Activated T-helper 2 cell treated with anti-CD3 and anti-CD28 coated beads, Interferon-gamma antibody, Interleukin-2, Interleukin-4, amounts not matched to agents 10 μg/mL and 5 μg/mL and 100 μg/mL, durations not matched to agents 14 hours and 24 hours and 36 hours (primary cell): ENCODE results near the gene JAK2. TPM values are rescaled to one million over a fixed set of nuclear protein-coding genes. Genes with fewer than 3 reads are reported as not detected.

Source experiments
- DNase-seq: peaks from one replicate; pipeline ENCODE4 v3.0.0; 2021; ENCODE audit warnings: low spot score
- H3K27ac Mint-ChIP-seq: one replicate; pipeline ENCODE4 v1.8.0; 2021; ENCODE audit warnings: mixed read lengths
- H3K27me3 Mint-ChIP-seq: one replicate; pipeline ENCODE4 v1.8.0; 2021; ENCODE audit warnings: low read depth, mixed read lengths
- H3K36me3 Mint-ChIP-seq: one replicate; pipeline ENCODE4 v1.8.0; 2021; ENCODE audit warnings: low read depth, mixed read lengths
- H3K4me1 Mint-ChIP-seq: one replicate; pipeline ENCODE4 v1.8.0; 2021; ENCODE audit warnings: low read depth, mixed read lengths
- H3K4me3 Mint-ChIP-seq: one replicate; pipeline ENCODE4 v1.8.0; 2021; ENCODE audit warnings: low read depth, mild to moderate bottlenecking, moderate library complexity, mixed read lengths
- H3K9me3 Mint-ChIP-seq: one replicate; pipeline ENCODE4 v1.8.0; 2021; ENCODE audit warnings: mixed read lengths
- intact Hi-C: fragments of 100-400 bp; cut with micrococcal nuclease; formaldehyde crosslinking; loops from one replicate; pipeline ENCODE4 v1.15.1; 2023
- total RNA-seq: library from RNA; stranded (reverse); gene quantifications from 2 replicates; pipeline ENCODE4 v1.2.3, GENCODE V29; 2022

JAK2 gene
- total RNA-seq, 1 donor from 2014 or later = 32.3 TPM

DNA sequence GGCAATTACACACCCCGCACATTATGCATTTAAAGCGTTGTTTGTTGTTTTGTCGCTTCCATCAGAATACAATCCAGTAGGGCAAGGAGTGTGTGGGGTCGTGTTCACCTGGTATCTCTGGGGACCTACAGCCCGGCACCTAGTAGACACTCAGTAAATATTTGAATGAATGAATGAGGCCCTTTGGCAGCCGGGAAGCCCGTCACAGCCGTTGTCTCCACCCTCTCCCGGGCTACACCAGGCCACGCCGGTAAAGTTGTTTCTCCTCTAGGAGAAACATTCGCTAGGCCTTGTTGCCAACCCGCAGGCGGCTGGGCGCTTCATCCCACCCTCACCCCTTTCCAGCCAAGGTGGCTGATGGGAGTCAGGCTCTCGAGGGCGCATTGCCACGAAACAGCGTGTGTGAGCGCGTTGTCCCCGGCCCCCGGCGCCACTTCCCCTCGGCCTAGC is 876 bp upstream of the JAK2 start:
- Mint-ChIP-seq H3K9me3 (no peaks in the 10 kb centered on the region), H3K27ac (peak overlapping the region; percentile 96), H3K4me3 (no peak overlapping the region), H3K4me1 (peaks cover 51% of the 10 kb centered on the region), H3K27me3 (no peaks in the 10 kb centered on the region), H3K36me3 (peaks cover 16% of the 10 kb centered on the region)
- DNase-seq = no peak
- intact Hi-C loops = loop anchor here (2.0 to 10.0 kb wide), 7 partner anchors 13 to 1021 kb away; partner anchors contain the start of genes CD274 and RIC1

DNA sequence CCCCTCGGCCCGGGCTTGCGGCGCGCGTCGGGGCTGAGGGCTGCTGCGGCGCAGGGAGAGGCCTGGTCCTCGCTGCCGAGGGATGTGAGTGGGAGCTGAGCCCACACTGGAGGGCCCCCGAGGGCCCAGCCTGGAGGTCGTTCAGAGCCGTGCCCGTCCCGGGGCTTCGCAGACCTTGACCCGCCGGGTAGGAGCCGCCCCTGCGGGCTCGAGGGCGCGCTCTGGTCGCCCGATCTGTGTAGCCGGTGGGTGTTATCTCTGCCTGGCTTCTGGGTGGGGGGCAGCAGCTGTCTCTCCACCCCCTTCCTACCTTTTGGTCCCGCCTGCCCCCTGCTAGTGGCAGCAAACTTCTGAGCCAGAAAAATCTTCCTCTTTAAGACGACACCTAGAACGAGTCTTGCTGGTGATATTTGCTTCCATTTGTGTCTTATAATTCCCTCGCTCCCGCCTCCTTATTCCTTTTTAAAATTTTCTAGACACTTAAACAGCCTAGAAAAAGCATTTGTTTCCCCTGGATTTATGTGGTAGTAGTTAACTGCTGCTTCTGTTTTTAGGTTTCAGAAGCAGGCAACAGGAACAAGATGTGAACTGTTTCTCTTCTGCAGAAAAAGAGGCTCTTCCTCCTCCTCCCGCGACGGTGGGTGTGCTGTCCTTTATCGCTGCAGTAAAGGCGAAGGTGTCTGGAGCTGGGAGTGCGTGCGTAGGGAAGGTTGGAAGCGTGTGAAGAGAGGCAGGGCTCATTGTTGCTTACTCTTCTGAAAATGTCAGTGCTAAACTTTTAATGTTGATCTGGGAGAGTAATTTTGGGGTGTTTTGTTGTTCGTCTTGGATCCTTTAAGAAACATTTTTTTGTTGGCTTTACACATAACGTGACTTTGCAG is 554 bp downstream of the JAK2 start:
- Mint-ChIP-seq H3K9me3 (no peaks in the 10 kb centered on the region), H3K27ac (peak overlapping the region; percentile 91), H3K4me3 (no peak overlapping the region), H3K36me3 (peaks cover 16% of the 10 kb centered on the region), H3K4me1 (peaks cover 37% of the 10 kb centered on the region), H3K27me3 (no peaks in the 10 kb centered on the region)
- peak; percentile 28 for DNase-seq
- intact Hi-C loops = loop anchor here (1.0 to 10.0 kb wide), 9 partner anchors 15 to 1019 kb away; partner anchors contain the start of genes AK3, CD274, PLGRKT and RIC1

DNA sequence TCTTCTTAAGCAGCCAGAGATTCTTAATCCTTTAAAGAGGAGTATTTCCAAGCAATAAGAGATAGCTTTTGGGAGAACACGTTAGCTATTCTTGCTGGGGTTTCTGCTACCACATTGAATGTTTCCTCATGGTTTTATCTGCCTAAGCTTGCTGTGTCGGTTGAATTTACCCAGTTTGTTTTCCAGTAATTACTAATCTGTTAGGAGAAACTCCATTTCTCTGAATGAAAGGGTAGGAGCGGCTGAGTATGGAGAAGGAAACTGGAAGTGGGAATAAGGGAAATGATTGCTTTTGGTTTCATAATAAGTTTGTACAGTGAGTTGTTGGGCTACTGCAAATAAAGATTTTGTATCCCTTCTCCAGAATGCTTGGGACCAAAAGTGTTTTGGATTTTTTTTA is 1.2 kb downstream of the JAK2 start:
- H3K4me3 Mint-ChIP-seq = no peak overlapping the region

DNA sequence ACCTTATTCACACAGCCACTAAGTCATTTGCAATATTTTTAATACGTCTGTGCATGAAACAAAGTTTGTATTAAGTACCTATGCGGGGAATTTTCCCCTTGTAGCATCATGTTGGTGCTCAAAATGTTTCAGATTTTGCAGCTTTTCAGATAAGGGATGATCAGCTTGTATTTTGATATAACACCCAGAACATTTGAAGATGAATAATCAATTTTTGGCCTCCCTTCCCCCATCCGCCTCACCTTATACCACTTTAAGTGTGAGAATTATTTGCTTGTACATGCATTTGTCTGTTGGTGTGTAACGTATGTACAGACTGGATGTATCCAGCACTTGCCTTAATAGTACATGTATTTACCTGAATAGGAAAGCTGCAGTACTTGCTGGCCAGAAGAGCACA is 1.7 kb downstream of the JAK2 start:
- intact Hi-C loops = loop anchor here (5.0 to 10.0 kb wide), 3 partner anchors 244 to 1018 kb away; partner anchors contain the start of genes AK3 and PLGRKT
- Mint-ChIP-seq H3K36me3 (peaks cover 16% of the 10 kb centered on the region), H3K9me3 (peaks cover 2% of the 10 kb centered on the region), H3K27ac (no peak overlapping the region), H3K27me3 (no peaks in the 10 kb centered on the region), H3K4me1 (peaks cover 37% of the 10 kb centered on the region), H3K4me3 (no peak overlapping the region)
- no peak for DNase-seq

More for the DNA sequence above, 1.2 kb downstream of the JAK2 start:
- DNase-seq = no peak
- H3K36me3 Mint-ChIP-seq = peaks cover 16% of the 10 kb centered on the region
- H3K9me3 Mint-ChIP-seq = no peaks in the 10 kb centered on the region
- H3K27ac Mint-ChIP-seq = peak overlapping the region; percentile 91
- no peaks in the 10 kb centered on the region for H3K27me3 Mint-ChIP-seq
- peaks cover 37% of the 10 kb centered on the region for H3K4me1 Mint-ChIP-seq
- intact Hi-C loops = loop anchor here (5.0 to 10.0 kb wide), 3 partner anchors 244 to 1019 kb away; partner anchors contain the start of genes AK3 and PLGRKT

DNA sequence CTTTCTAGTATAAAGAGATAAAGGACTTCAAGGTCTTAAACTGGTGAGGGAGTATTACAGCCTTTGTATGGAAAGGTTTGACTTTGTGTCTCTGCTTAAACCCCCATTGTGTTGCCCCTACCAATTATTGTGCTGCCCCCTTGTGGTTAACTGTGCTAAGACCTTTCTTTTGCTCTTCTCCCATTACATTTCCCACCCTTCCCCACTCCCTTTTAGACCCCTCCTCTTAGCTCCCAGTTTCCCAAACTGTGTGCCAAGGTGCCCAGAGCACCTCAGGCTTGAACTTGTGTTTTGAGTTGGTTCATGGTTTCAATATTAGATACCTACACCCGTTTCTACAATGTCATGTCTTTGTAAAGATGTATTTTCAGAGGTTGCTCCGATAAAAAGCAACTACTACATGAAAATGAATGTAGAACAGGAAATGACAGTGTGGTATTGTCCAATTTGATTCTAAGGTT is 2.9 kb downstream of the JAK2 start:
- no peak overlapping the region for H3K4me3 Mint-ChIP-seq
- peaks cover 14% of the 10 kb centered on the region for H3K9me3 Mint-ChIP-seq
- H3K27me3 Mint-ChIP-seq = no peaks in the 10 kb centered on the region
- peaks cover 29% of the 10 kb centered on the region for H3K4me1 Mint-ChIP-seq
- intact Hi-C loops = loop anchor here (1.0 to 10.0 kb wide), 5 partner anchors 196 to 1017 kb away; partner anchors contain the start of genes AK3, PLGRKT and RCL1
- peak; percentile 58 for DNase-seq
- peaks cover 16% of the 10 kb centered on the region for H3K36me3 Mint-ChIP-seq
- no peak overlapping the region for H3K27ac Mint-ChIP-seq

DNA sequence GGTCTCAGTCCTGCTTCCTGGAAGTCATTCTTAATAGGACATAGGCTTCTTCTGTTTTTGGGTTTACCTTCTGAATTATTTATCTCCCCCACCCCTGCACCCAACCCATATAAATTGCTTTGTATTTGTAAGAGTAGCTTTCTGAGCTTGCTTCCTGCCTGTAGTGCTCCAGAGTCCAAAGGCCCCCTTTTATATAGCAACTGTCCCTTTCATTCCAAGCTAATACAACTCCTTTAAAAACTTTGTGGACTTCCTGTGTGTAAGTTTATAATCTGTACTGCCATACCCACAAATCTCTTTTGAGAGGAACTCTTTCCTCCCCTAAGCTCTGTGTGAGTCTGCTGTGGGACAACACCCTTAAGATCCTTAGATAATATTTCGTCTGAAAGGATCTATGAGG is 7.8 kb downstream of the JAK2 start:
- Mint-ChIP-seq H3K27me3 (no peaks in the 10 kb centered on the region), H3K27ac (peak overlapping the region; percentile 56), H3K9me3 (peaks cover 19% of the 10 kb centered on the region), H3K4me1 (peaks cover 45% of the 10 kb centered on the region), H3K36me3 (peaks cover 19% of the 10 kb centered on the region), H3K4me3 (no peak overlapping the region)
- no peak for DNase-seq
- intact Hi-C loops = no loop called here

DNA sequence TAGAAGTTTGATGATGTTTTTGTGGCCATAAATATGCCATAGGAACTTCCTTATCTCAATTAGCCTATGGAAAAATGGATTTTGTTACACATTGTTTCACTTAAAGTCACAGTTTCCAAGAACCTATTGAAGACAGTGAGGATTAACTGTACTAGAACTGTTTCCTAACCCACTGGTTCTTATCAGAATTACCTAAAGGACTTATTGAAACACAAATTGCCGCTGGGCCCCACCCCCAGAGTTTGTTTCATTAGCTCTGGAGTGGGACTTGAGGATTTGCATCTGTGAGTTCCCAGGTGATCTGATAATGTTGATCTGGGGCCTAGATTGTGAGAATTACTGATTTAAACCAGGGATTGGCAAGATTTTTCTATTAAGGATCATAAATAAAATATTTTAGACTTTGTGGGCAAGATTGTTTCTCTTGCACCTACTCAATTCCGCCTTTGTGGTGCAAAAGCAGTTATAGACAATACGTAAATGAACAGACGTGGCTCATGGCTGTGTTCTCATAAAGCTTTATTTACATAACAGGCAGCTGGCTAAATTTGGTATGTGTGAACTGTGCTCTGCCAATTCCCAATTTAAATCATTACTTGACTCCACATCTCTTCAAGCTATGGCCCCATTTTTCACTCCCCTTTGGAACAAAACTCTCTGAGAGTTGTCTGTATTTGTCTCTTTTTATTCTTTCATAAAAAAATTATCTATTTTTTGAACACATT is 9.3 kb downstream of the JAK2 start:
- peaks cover 53% of the 10 kb centered on the region for H3K4me1 Mint-ChIP-seq
- no peak for DNase-seq
- H3K27me3 Mint-ChIP-seq = no peaks in the 10 kb centered on the region
- H3K9me3 Mint-ChIP-seq = peaks cover 19% of the 10 kb centered on the region
- peaks cover 33% of the 10 kb centered on the region for H3K36me3 Mint-ChIP-seq
- peak overlapping the region; percentile 56 for H3K27ac Mint-ChIP-seq
- intact Hi-C loops = no loop called here
- H3K4me3 Mint-ChIP-seq = no peak overlapping the region

DNA sequence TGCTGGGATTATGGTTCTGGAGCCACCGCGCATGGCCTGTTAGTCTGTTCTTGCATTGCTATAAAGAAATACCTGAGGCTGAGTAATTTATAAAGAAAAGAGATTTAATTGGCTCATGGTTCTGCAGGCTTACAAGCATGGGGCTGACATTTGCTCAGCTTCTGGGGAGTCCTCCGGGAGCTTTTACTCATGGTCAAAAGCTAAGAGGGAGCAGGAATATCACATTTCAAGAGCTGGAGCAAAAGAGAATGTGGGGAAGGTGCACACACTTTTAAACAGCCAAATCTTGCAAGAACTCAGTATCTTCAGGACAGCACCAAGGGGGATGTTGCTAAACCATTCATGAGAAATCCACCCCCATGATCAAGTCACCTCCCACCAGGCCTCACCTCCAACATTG is 12.1 kb downstream of the JAK2 start:
- no peak for DNase-seq
- peaks cover 60% of the 10 kb centered on the region for H3K36me3 Mint-ChIP-seq
- intact Hi-C loops = no loop called here
- H3K4me1 Mint-ChIP-seq = peaks cover 55% of the 10 kb centered on the region
- H3K9me3 Mint-ChIP-seq = peaks cover 22% of the 10 kb centered on the region
- peak overlapping the region; percentile 35 for H3K27ac Mint-ChIP-seq
- H3K27me3 Mint-ChIP-seq = no peaks in the 10 kb centered on the region
- H3K4me3 Mint-ChIP-seq = no peak overlapping the region

DNA sequence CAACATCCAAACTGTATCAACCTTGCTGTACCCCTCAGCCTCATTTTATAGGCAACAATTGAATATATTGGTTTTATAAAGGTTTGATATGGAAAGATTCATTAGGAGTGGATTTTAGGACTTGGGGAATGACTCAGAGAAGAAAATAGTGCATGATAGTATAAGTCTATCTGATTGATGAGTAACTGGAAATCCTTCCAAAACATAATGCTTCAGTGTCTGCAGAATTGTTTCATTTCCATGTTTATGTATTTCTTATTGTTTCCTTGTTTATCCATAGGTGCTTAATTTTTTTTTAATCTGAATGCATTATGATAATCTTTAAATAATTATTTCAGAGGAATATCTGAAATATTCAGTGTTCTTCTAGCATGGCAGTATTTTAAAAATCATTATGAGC is 12.6 kb downstream of the JAK2 start:
- H3K9me3 Mint-ChIP-seq = peaks cover 22% of the 10 kb centered on the region
- peak overlapping the region; percentile 35 for H3K27ac Mint-ChIP-seq
- intact Hi-C loops = no loop called here
- H3K36me3 Mint-ChIP-seq = peaks cover 64% of the 10 kb centered on the region
- peaks cover 55% of the 10 kb centered on the region for H3K4me1 Mint-ChIP-seq
- DNase-seq = no peak
- H3K4me3 Mint-ChIP-seq = no peak overlapping the region
- H3K27me3 Mint-ChIP-seq = no peaks in the 10 kb centered on the region

DNA sequence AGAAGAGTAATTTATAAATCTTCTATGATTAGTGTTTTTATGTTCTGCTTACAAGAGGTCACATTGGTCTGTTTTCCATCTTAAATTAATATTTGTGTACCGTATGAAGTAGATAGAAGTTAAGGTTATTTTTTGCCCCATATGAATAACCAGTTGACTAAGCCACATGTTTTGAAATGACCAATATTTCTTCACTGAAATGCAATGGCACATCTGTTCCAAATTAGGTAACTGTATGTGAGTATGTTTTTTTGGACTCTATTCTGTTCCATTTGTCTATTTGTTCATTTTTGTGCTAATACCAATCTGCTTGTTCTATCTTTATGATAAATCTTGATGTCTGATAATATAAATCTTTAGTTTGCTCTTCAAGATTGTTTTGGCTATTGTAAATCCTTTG is 17.7 kb downstream of the JAK2 start:
- intact Hi-C loops = no loop called here

DNA sequence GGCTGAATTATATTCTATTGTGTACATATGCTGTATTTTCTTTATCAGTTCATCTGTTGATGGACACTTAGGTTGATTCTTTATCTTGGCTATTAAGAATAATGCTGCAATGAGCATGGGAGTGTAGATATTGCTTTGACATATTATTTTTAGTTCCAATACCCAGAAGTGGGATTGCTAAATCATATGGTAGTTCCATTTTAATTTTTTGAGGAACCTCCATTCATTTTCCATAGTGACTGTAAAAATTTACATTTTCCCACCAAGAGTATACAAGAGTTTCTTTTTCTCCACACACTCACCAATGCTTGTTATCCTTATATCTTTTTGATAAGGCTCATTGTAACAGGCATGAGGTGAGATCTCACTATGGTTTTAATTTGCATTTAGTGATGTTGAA is 19.4 kb downstream of the JAK2 start:
- peaks cover 31% of the 10 kb centered on the region for H3K4me1 Mint-ChIP-seq
- H3K9me3 Mint-ChIP-seq = peaks cover 45% of the 10 kb centered on the region
- DNase-seq = no peak
- H3K27me3 Mint-ChIP-seq = no peaks in the 10 kb centered on the region
- no peak overlapping the region for H3K27ac Mint-ChIP-seq
- H3K4me3 Mint-ChIP-seq = no peak overlapping the region
- peaks cover 84% of the 10 kb centered on the region for H3K36me3 Mint-ChIP-seq
- intact Hi-C loops = no loop called here

More for the DNA sequence above, 17.7 kb downstream of the JAK2 start:
- peaks cover 45% of the 10 kb centered on the region for H3K9me3 Mint-ChIP-seq
- no peak overlapping the region for H3K27ac Mint-ChIP-seq
- peaks cover 86% of the 10 kb centered on the region for H3K36me3 Mint-ChIP-seq
- no peak for DNase-seq
- no peak overlapping the region for H3K4me3 Mint-ChIP-seq
- no peaks in the 10 kb centered on the region for H3K27me3 Mint-ChIP-seq
- H3K4me1 Mint-ChIP-seq = peaks cover 27% of the 10 kb centered on the region

DNA sequence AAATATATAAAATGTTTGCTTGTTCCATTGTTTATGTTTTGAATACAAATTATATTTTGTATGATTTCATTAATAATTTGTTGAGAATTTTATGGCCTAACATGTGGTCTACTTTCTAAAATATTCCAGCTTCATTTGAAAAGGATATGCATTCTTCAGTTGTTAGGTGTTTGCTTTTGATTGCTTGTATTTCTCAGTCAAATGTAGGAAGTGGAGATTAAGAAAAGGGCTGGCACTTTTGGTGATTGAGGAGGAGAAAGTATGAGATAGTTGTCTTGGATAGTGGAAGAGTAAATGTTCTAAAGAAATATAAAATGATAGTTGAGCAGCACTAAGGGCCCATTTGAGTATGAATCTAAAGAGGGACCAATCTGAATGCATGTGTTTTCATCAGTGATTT is 23.1 kb downstream of the JAK2 start:
- no peak for DNase-seq
- H3K9me3 Mint-ChIP-seq = peaks cover 26% of the 10 kb centered on the region
- H3K4me1 Mint-ChIP-seq = peaks cover 34% of the 10 kb centered on the region
- H3K4me3 Mint-ChIP-seq = no peak overlapping the region
- H3K36me3 Mint-ChIP-seq = peaks cover 75% of the 10 kb centered on the region
- peak overlapping the region; percentile 5 for H3K27ac Mint-ChIP-seq
- no peaks in the 10 kb centered on the region for H3K27me3 Mint-ChIP-seq
- intact Hi-C loops = no loop called here
